Measurements from ENCODE around the gene LRRC74B.
"Not testable (repeated sequence)": the region's sequence is repeated elsewhere in the genome, so short reads cannot be mapped to it uniquely, and the experiment has no call there.

The LRRC74B gene

DNA sequence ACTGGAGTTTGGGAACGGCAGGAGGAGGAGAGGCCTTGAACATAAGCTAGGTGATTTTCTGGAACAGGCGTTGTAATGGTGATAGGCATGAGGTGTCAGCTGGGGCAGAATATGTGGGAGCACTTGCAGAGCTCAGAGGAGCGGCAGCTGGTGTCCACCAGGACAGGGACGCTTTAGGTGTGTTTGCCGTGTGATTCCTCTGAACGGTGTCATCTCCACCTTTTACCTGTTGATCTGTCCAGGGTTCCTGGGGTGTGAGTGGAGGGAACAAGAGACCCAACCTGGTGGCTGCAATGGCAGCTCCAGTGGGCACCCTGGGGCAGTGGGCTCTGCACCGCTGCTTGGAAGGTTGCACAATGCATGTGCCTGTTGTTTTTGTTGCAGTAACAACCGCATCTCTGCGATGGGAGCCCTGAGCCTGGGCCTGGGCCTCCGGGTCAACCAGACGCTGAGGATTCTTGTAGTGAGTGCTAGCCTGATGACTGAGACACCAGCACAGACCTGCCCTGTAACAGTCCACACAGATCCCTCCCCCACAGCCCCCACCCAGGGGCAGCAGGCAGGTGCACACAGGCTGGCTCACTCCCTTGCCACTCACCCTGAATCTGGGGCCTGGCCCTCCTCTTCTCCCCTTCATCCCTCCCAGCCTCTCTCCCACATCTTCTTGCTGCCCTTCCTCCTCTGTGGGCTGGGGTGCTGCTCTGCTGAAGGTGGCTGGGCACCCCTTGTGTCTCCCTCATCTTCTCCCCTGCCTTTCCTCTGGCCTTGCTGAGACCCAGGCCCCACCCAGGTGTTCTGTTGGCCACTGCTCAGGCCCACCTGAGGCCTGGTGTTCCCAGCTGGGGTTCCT is 9.2 kb downstream of the LRRC74B start:
- H4K20me1 ChIP-seq (ENCODE audit: insufficient read depth) = no peaks in the 10 kb centered on the region
- no peak overlapping the region for H3K27ac ChIP-seq
- H3K4me3 ChIP-seq (IDR thresholded peaks at IDR 0.05; ENCODE audit: insufficient read depth, low read depth, low read length) = no peak overlapping the region
- no peaks in the 10 kb centered on the region for H3K27me3 ChIP-seq (ENCODE audit: insufficient read depth, low read depth)
- H3K4me2 ChIP-seq = no peak overlapping the region
- TF ChIP-seq, protein P1, sequence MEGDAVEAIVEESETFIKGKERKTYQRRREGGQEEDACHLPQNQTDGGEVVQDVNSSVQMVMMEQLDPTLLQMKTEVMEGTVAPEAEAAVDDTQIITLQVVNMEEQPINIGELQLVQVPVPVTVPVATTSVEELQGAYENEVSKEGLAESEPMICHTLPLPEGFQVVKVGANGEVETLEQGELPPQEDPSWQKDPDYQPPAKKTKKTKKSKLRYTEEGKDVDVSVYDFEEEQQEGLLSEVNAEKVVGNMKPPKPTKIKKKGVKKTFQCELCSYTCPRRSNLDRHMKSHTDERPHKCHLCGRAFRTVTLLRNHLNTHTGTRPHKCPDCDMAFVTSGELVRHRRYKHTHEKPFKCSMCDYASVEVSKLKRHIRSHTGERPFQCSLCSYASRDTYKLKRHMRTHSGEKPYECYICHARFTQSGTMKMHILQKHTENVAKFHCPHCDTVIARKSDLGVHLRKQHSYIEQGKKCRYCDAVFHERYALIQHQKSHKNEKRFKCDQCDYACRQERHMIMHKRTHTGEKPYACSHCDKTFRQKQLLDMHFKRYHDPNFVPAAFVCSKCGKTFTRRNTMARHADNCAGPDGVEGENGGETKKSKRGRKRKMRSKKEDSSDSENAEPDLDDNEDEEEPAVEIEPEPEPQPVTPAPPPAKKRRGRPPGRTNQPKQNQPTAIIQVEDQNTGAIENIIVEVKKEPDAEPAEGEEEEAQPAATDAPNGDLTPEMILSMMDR (conservative IDR thresholded peaks at IDR 0.05; ENCODE audit: low read depth, low read length) = no peak
- no peaks in the 10 kb centered on the region for H3K79me2 ChIP-seq (ENCODE audit: insufficient read depth, low read depth)
- H3K4me1 ChIP-seq (ENCODE audit: low read depth, poor library complexity, severe bottlenecking) = no peaks in the 10 kb centered on the region
- no peaks in the 10 kb centered on the region for H3K36me3 ChIP-seq (ENCODE audit: insufficient read depth)
- no peak overlapping the region for H2AFZ ChIP-seq (ENCODE audit: low read depth)
- no peak overlapping the region for H3K9ac ChIP-seq

DNA sequence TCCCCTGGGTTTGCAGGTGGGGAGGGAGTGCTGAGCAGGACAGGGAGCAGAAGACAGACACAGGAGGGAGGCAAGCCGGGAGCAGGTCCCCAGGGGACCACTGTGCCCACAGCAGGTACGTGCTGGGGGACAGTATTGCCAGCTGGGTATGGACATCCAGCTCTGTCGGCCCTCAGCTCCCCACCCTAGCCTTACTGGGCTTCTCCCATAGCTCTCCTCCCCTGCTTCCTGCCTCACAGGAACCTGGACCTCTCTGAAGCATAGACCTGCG is 9.8 kb downstream of the LRRC74B start:
- H2AFZ ChIP-seq (ENCODE audit: low read depth) = no peak overlapping the region
- TF ChIP-seq, protein P1 (conservative IDR thresholded peaks at IDR 0.05; ENCODE audit: low read depth, low read length) = no peak
- H3K79me2 ChIP-seq (ENCODE audit: insufficient read depth, low read depth) = no peaks in the 10 kb centered on the region
- no peak overlapping the region for H3K27ac ChIP-seq
- H4K20me1 ChIP-seq (ENCODE audit: insufficient read depth) = no peaks in the 10 kb centered on the region
- H3K27me3 ChIP-seq (ENCODE audit: insufficient read depth, low read depth) = no peaks in the 10 kb centered on the region
- H3K4me1 ChIP-seq (ENCODE audit: low read depth, poor library complexity, severe bottlenecking) = no peaks in the 10 kb centered on the region
- H3K36me3 ChIP-seq (ENCODE audit: insufficient read depth) = no peaks in the 10 kb centered on the region
- no peak overlapping the region for H3K4me2 ChIP-seq
- no peak overlapping the region for H3K9ac ChIP-seq
- no peak overlapping the region for H3K4me3 ChIP-seq (IDR thresholded peaks at IDR 0.05; ENCODE audit: insufficient read depth, low read depth, low read length)

DNA sequence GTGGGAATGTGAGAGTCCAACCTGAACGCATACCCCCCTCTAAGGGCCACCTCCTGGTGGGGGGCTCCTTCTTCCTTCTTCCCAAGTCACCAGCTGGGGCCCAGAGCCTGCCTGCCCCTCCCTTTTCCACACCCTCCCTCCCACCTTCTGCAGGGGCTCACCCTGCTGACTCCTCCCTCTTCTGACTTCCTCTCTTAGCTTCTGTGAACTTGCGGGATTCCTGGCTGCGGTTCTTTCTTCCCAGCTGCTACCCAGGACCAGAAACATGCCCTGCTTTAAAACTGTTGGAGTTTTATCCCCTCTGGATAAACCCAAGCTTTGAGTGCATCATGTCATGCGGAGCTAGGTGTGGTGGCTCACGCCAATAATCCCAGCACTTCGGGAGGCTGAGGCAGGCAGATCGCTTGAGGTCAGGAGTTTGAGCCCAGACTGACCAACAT is 10.2 kb downstream of the LRRC74B start:
- no peaks in the 10 kb centered on the region for H4K20me1 ChIP-seq (ENCODE audit: insufficient read depth)
- no peaks in the 10 kb centered on the region for H3K4me1 ChIP-seq (ENCODE audit: low read depth, poor library complexity, severe bottlenecking)
- H3K4me2 ChIP-seq = no peak overlapping the region
- no peak overlapping the region for H3K9ac ChIP-seq
- H3K79me2 ChIP-seq (ENCODE audit: insufficient read depth, low read depth) = no peaks in the 10 kb centered on the region
- H3K27ac ChIP-seq = no peak overlapping the region
- no peak overlapping the region for H2AFZ ChIP-seq (ENCODE audit: low read depth)
- H3K27me3 ChIP-seq (ENCODE audit: insufficient read depth, low read depth) = no peaks in the 10 kb centered on the region
- no peaks in the 10 kb centered on the region for H3K36me3 ChIP-seq (ENCODE audit: insufficient read depth)
- no peak overlapping the region for H3K4me3 ChIP-seq (IDR thresholded peaks at IDR 0.05; ENCODE audit: insufficient read depth, low read depth, low read length)
- TF ChIP-seq, protein P1 (conservative IDR thresholded peaks at IDR 0.05; ENCODE audit: low read depth, low read length) = no peak

DNA sequence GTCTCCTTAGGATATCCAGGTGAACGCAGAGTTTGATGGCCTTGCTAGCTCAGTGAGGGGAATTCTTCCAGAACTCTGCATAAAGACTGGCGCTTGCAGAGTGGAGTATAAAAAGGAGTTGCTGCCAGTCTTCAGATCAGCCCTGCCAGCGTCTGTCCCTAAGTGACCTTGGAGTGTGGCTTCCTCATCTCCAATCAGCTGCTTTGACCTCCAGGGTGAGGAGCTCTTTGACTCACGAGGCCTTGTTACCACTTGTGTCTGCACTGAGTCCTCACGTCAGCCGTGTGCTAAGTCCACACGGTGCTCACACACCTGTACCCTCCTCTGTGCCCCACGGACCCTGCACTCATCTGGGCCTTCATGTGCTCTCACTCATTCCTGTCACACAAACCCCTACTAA is 14.6 kb downstream of the LRRC74B start:
- not testable (repeated sequence) for H4K20me1 ChIP-seq (ENCODE audit: insufficient read depth); H3K36me3 ChIP-seq (ENCODE audit: insufficient read depth); H3K27me3 ChIP-seq (ENCODE audit: insufficient read depth, low read depth); H3K79me2 ChIP-seq (ENCODE audit: insufficient read depth, low read depth); H3K4me1 ChIP-seq (ENCODE audit: low read depth, poor library complexity, severe bottlenecking); H3K9ac ChIP-seq; H3K4me2 ChIP-seq; H3K27ac ChIP-seq; H2AFZ ChIP-seq (ENCODE audit: low read depth); H3K4me3 ChIP-seq (IDR thresholded peaks at IDR 0.05; ENCODE audit: insufficient read depth, low read depth, low read length)

DNA sequence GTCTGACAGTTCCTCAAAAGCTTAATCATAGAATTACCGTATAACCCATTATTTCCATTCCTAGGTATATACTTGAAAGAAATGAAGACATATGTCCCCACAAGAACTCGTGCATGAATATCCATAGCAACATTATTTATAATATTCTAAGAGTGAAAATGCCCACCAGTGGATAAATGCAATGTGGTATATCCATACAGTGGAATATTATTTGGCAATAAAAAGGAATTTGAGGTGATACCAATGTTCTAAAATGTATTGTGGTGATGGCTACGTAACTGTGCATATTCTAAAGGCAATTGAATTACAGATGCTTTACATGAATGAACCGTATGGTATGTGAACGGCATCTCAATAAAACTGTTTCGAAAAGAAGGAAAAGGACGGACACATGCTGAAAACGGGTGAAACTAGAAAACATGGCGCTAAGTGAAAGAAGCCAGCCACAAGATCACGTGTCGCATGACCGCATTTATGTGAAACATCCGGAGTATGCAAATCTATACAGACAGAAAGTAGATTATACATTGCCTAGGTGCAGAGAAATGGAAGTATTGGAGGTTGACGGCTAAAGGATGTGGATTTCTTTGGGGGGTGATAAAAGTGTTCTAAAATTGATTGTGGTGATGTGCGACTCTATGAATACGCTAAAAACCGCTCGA is 16.0 kb downstream of the LRRC74B start:
- H3K36me3 ChIP-seq (ENCODE audit: insufficient read depth); H4K20me1 ChIP-seq (ENCODE audit: insufficient read depth); H3K4me2 ChIP-seq; H2AFZ ChIP-seq (ENCODE audit: low read depth); H3K27me3 ChIP-seq (ENCODE audit: insufficient read depth, low read depth); H3K4me1 ChIP-seq (ENCODE audit: low read depth, poor library complexity, severe bottlenecking); H3K79me2 ChIP-seq (ENCODE audit: insufficient read depth, low read depth); H3K4me3 ChIP-seq (IDR thresholded peaks at IDR 0.05; ENCODE audit: insufficient read depth, low read depth, low read length); H3K9ac ChIP-seq; H3K27ac ChIP-seq: not testable (repeated sequence)

DNA sequence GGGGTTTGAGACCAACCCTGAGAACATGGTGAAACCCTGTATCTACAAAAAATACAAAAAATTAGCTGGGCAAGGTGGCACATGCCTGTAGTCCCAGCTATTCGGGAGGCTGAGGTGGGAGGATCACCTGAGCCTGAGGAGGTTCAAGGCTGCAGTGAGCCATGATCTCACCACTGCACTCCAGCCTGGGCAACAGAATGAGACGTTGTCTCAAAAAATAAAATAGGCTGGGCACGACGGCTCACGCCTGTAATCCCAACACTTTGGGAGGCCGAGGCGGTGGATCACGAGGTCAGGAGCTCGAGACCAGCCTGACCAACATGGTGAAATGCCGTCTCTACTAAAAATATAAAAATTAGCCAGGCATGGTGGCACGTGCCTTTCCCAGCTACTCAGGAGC is 18.7 kb downstream of the LRRC74B start:
- not testable (repeated sequence) for H3K4me2 ChIP-seq; H3K4me1 ChIP-seq (ENCODE audit: low read depth, poor library complexity, severe bottlenecking); H4K20me1 ChIP-seq (ENCODE audit: insufficient read depth); H3K4me3 ChIP-seq (IDR thresholded peaks at IDR 0.05; ENCODE audit: insufficient read depth, low read depth, low read length); H3K9ac ChIP-seq; H2AFZ ChIP-seq (ENCODE audit: low read depth); H3K79me2 ChIP-seq (ENCODE audit: insufficient read depth, low read depth); H3K27ac ChIP-seq; H3K36me3 ChIP-seq (ENCODE audit: insufficient read depth); H3K27me3 ChIP-seq (ENCODE audit: insufficient read depth, low read depth)
